Measurements from ENCODE around the gene DNAJC1.

Gene DNAJC1

DNA sequence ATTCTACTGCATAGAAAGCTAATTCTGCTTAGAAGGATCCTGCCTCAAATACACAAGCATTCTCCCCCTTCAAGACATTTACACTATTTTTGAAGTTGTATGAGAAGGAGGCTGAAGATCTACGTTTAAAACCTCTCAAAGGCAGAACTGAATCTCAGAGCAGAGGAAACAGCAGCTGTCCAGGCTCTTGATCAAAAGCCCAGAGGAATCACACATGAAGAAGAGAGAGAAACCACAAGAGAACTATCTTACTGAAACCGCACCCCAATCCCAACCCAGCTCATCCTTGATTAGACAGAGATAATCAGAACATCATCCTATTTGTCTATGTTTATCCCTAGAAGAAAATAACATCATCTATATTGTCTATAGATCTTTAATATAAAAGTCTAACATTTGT lies 2.2 kb upstream of the DNAJC1 start:
- no peak for DNase-seq

DNA sequence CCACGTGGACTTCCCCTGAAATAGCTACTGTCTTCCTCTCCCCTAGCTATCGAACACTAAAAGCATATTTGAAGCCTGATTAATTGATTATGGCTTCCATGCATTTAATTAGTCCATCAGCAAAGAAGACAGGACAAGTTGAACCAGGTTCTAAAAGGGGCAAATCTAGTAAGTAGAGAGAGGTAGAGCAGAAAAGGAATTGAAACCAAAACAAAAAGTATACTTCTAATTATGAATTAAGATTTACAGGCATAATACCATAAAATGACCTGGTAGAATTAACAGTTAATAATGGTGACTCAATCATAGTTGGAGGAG lies 393 bp upstream of the DNAJC1 start:
- DNase-seq, result no peak

DNA sequence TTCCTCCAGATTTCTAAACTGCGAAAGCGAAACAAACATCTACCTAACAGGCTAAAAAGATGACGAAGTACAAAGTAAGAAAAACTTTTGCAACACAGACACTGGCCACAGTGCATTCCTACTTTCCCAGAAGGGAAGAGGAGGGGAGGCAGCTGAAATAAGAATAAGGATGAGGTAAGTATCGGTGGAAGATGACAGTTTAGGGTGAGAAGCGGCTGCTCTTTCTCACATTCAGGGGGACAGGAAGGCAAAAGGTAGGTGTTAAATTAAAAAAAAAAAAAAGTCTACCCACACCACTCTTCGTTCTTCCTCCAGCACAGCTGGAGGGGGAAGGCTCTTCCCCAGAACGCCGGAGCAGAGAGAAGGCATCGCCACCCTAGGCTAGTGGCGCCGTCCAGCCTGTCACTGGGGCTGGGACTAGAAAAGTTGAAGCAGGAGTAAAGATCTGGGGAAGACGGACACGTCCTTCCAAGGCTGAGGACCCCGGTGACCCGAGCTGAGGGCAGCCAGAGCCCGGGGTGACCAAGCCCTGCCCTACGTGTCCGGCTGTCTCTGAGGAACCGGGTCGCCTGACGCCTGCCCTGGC lies 846 bp downstream of the DNAJC1 start:
- DNase-seq, result no peak

DNA sequence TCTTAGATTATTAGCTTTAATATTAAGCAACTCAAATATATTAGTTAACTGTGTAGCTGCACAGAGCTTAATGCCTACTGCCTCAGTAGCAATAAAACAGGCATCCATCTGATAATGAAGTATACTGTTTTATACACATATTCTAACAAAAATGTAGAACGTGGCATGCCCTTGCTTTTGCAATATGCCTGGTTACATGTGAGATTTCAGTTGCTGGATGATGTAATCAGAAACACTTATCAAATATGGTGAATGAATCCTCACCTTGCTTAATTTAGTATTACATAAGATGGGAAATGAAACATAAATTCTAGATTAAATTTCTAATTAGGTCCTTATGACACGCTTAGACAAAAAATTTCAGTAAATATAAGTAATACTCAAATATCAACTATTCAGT lies 8.0 kb downstream of the DNAJC1 start:
- no peak for DNase-seq

DNA sequence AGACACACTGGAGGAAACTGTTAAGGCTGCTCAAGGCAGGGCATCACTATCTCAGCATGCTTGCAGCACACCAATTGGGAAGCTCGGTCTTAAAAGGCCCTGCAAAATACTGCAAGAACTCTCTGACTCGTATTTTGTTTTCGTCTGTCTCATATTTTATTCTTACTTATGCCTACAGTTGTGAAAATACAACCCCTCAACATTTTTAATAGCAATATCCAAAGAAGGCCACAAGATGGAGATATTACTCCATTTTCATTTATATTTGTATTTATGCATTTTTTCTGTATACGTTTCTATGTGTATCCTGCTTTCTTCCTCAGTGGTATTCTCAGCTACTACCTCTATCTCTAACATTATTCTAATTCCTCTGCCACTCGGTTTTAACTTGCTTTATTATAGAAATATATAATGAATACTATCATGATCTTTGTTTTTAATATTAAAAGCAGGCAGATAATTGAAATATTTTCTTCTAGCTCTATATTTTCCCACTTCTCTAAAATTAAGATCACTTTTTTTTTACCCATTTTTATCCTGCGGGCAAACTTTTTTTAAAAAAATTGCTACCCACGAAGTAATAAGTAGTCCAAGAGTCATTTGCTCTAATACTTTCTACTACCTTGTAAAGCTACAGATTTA lies 10.0 kb downstream of the DNAJC1 start:
- DNase-seq, result no peak

DNA sequence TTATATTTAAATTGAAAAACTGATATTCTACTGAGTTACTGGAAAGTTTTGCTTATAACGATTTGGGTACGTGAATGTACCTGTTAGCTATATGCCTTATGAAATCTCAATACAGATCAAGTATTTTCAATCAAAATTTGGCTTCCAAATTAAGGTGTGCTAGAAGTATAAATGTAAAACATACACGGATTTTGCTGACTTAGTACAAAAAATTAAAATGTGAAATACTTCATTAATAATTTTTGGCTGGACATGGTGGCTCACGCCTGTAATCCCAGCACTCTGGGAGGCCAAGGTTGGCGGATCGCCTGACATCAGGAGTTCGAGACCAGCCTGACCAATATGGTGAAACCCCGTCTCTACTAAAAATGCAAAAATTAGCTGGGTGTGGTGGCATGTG lies 11.7 kb downstream of the DNAJC1 start:
- DNase-seq, result no peak

DNA sequence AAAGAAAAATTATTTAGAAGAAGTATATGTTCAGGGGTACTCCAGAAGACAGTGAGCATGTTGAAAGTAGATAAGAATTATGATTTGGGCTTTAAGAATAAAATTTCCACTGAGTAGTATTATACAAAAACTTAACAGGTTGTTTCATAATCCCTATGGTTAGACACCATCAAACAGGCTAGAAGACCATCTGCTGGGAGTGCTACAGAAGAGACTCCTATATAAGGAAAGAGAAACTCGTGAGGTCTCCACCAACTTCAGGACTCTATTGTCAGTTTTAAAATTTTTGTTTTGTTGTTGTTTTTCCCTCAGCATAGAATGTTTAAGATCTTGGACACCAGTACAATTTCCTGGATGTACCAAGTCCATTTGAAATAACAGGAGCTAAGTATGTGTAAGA lies 13.1 kb downstream of the DNAJC1 start:
- DNase-seq, result no peak

DNA sequence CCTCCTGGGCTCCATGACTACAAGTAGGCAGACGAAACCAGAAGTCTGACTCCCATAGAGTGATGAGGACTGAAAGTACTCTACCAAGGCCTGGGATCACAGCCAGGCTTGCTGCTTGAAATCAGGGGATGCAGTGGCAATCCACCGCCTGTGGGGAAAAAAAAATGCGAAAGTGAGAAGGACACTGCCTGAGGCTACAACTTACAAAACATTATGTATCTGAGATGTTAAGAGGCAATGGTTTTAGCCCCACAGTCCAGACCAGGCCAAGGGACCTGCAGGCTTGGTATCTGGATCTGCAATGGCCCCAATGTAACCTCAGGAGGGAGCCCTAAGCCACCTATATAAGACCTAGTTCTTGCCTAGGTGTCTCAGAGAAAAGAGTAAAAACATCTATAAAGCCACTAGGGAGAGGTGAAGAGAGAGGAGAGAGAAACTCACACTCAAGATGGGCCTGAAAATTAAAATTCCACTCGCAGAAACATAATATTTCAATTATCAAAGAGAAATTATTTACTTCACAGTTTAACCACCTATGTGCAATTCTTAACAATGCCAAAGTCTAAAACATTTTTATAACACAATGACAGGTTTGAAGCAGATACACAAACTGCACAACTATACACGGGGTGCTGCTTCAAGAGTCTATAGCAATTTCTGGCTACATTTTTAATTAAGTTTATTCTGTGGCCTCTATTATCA lies 13.9 kb downstream of the DNAJC1 start:
- no peak for DNase-seq

DNA sequence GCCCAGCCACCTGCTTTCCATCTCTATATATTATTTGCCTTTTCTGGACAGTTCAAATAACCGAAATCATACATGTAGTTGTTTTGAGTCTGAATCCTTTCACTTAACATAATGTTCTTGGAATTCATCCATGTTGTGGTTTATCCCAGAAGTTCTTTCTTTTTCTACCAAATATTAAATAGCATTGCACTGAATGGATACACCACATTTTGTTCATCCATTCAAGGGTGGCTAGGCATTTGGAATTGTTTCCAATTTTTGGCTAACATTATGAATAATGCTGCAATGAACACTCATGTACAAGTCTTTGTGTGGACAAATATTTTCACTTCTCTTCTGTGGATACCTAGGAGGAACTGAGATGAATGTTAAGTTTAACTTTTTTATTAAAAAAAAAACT lies 18.0 kb downstream of the DNAJC1 start:
- no peak for DNase-seq

DNA sequence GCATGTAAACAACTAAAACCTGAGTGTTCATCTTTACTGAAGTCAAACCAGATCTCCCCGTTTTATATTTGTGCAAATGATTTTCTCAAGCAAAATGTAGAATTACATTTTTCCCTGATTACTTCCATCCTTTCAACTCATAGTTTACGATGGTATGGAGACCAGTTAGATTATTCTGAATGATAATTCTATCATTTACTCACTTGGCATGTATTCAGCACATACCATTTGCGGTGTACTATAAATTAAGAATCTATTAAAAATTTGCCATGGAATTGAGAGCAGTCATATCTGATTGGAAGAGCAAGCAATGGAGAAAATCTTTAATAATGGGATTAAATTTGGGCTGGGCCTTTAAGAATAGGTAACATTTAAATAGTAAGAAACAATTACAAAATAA lies 22.4 kb downstream of the DNAJC1 start:
- no peak for DNase-seq

DNA sequence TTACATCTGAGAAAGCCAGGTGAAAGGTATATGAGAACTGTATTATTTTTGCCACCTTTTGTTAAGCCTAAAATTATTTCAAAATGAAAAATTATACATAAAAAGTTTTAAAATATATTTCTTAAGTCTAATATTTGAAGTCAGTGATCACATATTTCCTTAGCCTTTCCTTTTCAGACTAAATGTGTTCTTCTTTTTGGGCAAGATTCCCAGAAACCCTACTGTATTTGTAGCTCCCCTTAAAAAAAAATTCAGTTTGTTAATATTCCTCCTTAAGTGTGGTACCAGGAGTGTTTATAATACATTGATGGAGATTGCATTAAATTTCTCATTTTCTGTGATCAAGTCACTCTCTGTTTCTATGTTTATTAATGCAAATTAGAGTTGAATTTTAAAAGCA lies 22.8 kb downstream of the DNAJC1 start:
- DNase-seq, result no peak

DNA sequence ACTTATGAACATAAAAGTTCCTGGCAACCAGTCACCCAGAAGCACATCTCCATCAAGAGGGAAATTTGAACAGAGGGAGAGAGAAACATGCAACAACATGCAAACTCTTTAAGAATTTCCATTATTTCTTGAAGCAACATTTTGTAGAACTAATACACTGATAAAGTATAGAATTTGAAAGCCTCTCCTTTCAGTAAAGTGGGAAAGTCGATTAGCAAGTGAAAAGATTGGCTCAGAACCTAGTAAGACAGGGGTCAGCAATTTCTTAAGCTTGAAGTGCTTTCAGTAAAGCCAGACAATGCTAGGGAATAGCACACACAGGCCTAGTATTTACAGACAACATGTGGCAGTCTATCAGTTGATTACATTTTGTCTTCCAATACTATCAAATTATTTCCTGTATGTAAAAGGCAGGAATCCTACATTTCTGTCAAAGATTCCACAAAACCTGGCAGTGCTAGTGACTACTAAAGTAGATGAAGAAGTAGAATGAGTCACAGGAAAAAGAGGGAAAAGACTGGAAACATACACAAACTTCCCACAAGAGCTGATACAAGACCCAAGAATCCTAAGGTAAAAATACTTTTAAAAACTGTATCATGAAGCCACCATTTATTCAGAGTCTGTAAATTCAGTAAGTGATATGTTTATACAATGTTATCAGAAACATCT lies 25.2 kb downstream of the DNAJC1 start:
- DNase-seq, result no peak

DNA sequence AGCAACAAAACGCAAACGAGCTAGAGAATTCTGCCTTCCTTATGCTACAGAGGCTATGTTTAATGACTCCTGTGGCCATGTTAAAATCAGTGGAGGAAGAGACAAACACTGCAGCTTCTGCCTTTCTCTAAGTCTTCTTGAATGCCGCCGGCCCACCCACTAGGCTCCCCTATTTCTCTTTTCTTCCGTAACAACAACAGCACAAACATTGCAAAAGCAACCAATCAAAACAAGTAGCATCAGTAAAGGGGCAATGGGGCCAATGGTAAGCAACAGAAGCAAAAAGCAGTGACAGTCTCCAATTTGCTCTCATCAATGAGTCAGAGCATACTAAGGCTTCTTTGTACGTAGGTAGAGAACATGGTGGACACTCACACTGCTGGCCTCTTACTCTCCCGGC lies 26.8 kb downstream of the DNAJC1 start:
- DNase-seq, result no peak

DNA sequence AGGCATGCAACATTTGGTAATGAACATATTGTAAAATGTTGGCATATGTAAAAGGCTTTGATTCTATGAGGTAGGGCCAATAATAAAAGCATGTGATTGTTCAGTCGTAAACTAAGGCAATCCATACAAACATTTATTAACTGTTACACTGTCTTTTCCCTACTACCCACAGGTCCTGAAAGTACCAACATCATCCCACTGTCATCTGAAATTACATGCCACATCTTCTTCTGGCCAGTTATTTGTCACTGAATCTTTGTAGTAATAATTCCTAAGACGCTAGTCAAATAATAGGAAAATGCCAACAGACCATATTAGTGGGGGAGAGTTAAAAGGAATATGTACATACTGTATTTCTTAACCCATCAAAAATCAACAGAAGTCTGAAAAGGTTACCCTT lies 27.2 kb downstream of the DNAJC1 start:
- DNase-seq, result no peak

DNA sequence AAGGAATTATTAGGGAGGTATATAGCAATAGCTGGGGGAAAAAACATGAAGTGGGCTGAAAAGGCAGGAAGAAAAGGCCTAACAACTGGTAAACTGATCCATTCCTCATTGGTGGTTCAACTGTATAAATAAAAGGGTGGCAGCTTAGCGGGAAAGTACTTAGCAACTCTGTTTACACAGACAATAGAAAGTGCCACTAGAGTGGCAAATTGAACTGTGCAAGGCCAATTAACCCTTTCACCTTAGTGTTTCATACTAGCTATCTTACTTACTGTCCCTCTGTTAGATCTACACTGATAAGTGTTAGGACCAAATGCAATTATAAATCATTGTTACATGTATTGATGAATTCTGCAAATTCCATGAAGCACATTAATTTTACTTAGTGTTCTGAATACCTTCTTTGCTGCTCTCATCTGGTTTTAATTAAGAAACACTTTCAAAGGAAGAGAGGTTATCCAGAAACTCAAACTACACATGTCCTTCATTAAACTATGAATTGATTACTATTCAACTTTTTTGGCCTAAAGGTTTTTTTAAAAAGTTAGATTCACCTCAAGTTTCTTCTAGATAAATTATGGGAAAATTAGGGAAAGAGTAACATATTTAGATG lies 28.0 kb downstream of the DNAJC1 start:
- DNase-seq, result no peak

DNA sequence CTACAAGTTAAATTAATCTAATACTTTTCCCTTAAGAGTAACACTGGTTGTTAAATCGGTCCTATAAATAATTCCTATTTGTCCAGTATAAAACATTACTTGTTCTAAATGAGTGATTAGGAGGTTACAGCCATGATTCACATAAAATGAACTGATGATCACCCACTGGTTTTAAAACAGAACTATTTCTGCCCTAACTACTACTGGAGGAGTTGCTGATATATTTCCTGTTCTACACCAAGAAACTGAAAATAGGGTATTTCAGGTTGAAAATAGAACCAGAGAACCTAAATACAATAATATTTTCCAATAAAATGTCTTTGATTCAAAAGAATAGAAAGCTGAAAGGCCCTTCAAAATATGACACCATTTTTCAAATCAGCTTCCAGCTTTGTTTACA lies 30.9 kb downstream of the DNAJC1 start:
- DNase-seq, result no peak

DNA sequence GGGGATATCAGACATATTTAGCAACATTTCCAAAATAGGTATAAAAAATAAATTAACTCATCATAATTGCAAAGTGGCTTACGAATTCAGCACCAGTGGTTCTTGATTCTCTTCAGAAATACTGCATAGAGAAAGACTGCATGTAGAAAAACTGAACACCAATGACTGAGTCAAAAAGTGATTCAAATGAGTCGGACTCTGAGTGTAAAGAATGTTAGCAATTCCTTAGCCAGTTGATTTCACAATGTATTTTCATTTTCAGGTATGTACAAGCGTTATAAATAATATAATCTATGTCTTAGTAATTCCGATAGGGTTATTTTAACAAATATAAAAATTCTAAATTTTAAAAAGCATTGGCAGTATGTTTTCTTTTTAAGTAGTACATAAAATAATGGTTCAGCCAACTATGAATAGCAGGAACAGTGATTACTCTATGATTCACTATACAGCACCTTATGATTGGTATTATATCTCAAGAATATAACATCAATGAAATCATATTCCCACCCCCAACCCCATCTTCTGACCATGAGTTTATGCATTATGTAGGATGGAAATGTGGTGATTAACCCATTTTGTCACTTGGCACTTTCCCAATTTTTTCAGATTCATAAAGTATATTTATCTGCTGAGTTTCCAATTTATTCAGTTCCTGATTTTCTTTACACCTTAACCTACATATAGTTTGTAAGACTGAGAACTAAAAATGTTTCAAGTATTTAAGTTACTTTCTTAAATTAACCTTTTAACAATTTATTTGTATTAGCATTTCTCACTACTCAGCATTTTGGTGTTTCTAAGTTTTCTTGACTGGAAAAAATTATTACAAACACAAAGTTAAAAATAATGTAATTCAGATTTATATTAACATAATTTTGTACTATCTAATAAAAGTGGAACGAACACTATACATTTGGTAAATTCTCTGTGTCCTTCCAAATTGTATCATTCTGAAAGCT lies 33.9 kb downstream of the DNAJC1 start:
- no peak for DNase-seq

DNA sequence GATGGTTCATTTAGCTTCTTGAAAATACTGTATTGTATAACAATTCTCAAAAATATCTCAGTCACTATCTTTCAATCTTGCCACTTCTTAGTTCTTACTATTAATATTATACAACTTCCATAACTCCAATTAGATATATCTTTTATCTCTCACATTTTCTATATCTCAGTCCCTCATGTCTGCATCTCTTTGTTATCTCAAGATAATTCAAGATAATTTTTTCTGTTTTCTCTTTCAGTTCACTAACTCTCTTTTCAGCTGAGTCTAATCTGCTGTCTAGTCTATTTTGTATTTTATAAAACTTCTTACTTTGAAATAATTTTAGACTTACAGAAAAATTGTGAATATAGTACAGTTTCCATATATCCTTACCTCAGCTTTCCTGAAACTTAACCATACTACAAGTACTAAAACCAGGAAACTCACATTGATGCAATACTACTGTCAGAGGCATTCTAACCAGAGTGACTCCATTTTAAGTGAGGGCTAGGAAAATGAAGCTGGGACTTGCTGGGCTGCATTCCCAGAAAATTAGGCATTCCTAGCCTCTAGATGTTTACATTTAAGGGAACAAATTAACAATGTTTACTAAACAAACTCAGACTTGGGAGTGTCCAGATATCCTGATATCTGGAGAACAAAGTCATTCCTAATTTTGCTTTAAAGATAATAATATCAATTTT lies 38.4 kb downstream of the DNAJC1 start:
- no peak for DNase-seq

DNA sequence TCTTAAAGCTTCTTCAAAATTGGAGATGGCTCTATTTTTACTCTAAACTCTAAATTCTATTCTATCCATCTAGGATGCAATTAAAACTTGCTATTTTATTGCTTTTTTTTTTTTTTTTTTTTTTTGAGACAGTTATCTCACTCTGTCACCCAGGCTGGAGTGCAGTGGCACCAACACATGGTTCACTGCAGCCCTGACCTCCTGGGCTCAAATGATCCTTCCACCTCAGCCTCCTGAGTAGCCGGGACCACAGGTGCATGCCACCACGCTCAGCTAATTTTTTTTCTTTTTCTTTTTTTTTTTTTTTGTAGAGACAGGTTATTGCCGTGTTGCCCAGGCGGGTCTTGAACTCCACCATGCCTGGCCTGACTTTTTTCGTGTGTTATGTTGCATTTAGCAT lies 41.2 kb downstream of the DNAJC1 start:
- no peak for DNase-seq

DNA sequence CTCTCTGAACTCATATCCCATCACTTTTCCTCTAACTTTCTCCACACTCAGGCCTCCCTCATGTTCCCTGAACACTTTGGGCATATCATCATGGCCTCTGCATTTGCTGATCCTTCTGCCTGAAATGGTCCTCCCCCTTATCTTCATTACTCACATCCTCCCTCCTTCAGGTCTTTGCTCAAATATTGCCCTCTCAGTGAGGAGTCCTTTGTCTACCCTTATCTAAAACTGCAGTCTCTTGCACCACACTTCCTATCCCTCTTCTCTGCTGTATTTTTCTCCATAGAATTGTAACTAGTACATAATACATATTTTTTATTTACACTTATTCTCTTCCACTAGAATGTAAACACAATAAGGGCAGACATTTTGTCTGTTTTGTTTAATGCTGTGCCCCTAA lies 41.7 kb downstream of the DNAJC1 start:
- DNase-seq, result no peak

DNA sequence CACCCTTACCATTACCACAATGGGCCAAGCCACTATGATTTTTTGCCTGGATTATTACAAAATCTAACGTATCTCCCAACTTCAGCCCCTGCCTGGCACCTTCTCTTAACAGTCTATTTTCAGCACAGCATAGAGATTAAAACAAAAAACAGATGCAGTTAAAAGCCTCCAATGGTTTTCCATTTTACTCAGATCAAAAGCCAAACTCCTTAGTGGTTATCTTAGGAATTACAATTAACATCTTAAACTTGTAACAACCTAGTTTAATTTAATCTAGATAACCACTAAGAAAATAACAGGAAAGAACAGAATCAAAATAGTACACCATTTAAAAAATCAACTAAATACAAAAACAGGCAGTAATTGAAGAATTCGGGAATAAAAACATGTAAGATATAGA lies 43.5 kb downstream of the DNAJC1 start:
- no peak for DNase-seq

DNA sequence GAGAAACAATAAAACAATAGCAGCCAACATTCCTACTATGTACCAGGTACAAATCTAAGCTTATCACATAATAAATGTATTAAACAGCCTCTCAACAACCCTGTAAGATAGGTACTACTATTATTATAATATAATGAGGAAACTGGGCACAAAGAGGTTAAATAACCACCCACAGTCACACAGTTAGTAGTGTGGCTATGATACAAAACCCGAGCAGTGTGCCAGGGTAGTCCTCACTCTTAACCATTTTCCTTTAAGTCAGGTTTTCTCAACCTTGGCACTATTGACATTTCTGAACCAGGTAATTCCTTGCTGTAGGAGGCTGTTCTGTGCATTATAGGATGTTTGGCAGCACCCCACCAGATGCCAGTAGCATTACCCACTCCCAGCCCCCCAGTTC lies 48.8 kb downstream of the DNAJC1 start:
- no peak for DNase-seq
